GM18499 (cell line): Measurements from ENCODE around the gene NBPF3.

ENCODE experiments used
- ATAC-seq: cut with Tn5 transposase; IDR thresholded peaks from one replicate; pipeline ENCODE4 v1.9.1; 2021; ENCODE audit warnings: moderate number of reproducible peaks; ENCODE audit not compliant: insufficient read depth, unreplicated experiment

Gene NBPF3

DNA sequence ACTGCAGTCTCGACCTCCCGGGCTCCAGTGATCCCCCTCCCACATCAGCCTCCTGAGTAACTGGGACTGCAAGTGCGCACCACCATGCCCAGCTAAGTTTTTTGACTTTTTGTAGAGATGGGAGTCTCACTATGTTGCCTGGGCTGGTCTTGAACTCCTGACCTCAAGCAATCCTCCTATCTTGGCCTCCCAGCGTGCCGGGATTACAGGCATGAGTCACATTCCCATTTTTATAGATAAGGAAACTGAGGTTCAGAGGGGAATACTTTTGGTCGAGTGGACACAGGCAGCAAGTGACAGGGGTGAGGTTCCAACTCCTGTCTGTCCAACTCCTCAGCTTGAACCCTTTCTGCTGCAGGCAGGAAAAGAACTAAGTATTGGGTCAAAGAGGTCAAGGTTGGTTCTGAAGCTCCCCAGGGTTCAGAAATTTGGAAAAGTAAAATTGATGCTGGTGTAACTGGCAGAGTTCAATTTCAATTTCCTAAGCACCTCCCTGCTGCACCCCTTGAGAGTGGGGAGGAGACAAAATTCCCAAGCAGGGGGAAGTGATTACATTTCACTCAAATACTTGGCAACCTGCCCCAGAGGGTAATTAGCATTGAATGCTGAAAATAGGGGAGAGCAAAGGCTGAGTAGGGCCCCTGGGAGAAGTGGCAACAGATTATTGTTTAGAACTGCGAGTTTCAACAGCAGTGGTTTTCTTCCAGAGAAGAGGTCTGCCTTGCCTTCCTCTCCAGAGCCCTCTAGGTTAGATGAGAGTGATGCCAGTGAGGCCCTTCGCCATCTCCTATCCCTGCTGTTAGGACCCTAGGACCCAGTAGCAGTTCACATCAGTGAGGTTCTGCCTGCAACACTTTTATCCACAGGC lies 51.8 kb downstream of the NBPF3 start:
- ATAC-seq: no peak

DNA sequence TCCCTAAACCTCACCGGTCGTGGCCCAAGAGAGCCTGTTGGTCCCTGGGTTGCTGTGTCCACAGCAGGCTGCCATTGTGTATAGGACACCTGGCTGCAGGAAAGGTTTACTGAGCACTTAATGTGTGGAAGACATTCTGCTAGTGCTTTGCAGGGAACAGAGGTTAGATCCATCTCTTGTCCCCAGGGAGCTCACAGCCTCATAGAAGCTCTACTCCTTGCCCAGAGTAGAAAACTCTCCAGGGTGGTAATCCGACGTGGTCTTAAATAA lies 52.4 kb downstream of the NBPF3 start:
- ATAC-seq: no peak

DNA sequence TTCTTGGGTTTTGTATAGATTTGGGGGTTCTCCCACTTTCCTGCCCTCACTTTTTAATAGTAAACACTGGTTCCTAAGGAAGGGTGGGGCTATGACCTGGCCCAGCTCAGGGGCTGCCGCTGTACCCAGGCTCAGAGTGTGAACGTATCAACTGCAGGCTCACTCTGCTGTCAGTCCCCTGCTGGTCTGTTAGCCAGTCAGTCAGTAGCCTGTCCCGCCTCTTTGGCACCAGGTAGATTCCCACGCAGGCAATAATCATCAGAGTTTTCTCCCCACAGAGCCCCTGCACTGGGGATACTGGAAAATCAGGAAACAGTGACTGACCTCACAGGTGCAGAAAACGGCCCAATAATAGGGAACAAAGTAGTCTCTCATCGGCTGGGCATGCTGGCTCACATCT lies 54.3 kb downstream of the NBPF3 start:
- ATAC-seq: no peak

DNA sequence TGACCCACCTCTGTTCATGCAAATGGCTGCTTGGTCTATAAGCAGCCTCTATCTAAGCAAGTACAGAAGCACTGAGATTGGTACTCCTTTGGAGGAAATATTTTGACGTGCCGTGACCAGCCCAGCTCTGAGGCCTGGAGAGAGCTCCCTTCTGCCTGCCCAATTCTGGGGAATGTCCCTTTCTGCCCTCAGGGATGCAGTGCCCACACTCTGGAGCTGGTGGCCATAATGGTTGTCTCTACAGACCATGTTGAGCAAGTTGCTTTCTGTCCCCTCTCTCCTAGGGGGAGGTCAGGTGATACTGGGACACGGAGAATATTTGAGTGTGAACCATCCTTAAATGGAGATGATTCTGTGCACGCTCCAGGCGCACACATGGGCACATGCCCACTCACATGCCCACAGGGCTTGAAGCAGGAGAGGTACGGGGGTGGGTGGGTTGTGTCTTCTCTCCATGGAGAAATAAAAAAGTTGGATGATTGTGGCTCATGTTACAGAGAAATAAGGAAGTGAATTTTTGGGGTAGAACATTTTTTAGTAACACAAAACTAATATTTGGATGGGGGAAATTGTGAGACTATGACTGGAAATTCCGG lies 55.4 kb downstream of the NBPF3 start:
- no peak for ATAC-seq

DNA sequence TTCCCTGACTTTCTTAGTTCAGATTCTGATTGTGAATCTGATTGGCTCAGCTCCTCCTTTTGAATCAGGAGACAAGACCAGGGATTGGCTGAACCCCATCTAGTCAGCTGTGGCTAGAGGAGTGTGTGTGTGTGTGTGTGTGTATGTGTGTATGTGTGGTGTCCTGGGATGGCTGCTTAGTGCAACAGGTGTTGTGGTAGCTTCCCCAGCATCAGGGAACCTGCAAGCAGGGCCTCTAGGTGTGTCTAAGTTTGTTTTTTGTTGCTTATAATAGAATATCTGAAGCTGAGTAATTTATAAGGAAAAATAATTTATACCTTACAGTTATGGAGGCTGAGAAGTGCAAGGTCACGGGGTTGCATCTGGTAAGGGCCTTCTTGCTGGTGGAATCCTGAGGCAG lies 56.1 kb downstream of the NBPF3 start:
- no peak for ATAC-seq

DNA sequence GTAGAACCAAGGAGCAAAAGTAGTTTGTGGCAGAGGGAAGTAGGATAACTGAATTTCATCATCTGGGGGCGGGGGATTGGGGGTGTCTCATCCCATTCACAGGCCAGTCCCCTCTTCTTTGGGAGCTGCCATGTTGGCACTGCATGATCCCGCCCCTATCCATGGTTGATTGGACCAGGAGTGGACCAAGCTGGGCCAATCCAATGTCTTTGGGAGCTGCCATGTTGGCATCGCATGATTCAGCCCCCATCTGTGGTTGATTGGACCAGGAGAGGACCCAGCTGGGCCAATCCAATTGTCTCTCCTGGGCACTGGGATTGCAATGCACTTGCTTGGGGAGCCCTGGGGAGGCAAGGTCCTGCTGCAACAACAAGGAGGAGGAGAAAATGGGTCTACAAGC lies 56.9 kb downstream of the NBPF3 start:
- ATAC-seq: no peak

DNA sequence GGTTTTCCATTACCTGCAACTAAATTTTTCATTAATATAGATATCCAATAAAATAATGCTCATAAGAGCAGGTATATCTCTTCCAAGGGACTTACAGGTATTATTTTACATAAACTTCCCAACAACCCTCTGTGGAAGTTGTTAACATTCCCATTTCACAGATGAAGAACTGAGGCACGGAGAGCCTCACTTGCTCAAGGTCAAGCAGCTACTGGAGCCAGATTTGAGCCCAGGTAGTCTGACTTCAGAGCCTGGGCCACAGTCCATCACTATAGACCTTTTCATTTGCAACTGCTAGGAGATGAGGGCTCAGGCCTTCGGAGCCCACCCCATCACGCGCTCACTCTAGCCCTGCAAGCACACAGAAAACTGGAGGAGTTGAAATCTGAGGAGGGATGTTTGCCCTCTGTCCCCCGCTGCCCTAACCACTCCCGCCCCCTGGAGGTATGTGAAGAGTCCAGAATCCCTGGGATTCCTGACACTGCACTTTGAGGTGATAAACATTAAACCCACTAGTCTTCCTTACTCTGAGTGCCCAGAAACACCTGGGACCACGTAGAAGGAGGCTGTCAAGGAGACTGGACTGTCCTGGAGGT lies 57.6 kb downstream of the NBPF3 start:
- no peak for ATAC-seq

DNA sequence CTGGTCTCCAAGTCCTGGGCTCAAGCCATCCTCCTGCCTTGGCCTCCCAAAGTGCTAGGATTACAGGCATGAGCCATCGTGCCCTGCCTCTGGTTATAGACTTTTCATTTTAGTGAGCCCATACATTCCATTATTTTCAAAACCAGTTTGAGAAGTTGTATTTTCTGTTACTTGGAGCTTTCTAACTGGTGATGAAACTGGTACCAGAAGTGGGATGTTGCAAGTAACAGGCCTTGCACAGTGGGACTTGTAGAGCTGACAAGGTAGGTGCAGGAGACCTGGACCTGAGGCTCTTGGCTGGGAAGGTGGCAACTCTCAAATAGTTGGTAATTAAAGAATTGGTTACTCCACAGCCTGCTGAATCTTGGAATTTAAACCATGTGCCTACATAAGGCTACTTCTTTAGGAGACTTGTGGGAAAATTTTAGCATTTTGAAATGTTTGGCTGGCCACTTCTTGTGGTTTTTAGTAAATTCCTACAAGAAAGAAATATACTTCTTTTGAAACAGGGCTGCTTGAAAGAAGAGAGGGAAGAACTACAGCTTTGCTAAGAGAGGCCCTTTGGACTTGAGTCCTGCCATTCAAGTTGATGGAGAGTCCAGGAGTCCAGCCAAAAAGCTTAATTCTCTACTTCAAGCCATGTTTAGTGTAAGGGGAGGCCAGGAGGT lies 59.5 kb downstream of the NBPF3 start:
- no peak for ATAC-seq

DNA sequence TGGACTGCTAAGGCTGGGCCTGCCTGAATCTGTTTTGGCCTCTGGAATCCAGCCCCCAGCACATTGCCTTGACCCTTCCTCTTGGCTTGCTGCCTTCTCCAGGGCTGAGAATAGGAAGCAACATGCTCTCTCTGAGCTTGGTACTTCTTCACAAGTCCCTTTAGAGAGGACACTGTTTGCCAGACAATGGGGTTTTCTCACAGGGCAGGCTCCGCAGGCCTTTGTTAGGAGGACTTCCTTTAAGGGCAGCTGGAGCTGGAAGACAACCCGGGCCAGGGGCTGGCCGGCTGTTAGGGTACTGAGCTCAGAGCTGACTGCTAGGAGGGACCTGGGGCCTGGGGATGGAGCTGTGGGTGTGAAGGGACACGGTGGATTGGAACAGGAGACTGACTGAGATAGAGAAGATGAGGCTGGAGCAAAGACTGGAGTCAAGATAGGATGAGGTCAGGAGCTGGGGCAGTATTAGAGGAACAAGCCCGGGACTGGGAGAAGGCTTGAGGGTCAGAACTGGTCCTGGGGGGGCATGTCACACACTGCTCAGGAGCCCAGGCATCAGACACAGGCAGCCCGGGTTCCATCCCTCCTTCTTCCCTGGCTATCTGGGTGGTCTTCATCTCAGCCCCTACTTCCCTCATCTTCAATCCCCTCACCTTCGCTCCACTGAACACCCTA lies 63.9 kb downstream of the NBPF3 start:
- no peak for ATAC-seq

DNA sequence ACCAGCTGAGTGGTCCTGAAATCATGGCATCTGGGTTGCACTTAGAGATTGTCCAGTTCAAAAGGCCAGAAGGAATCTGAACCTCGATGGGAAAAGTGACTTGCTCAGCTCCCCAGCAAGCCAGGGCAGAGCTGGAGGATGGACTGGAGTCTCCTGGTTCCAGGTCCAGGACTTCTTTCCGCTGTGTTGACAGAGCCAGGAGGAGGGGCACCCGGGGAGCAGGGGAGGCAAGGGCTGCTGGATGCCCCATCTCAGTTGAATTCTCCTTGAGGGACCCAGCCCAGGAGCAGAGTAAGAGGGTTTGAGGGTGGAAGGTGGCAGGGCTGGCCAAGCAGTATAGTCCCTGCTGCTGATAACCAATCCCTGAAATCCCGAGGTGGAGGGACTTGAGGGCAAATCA lies 66.9 kb downstream of the NBPF3 start:
- no peak for ATAC-seq

DNA sequence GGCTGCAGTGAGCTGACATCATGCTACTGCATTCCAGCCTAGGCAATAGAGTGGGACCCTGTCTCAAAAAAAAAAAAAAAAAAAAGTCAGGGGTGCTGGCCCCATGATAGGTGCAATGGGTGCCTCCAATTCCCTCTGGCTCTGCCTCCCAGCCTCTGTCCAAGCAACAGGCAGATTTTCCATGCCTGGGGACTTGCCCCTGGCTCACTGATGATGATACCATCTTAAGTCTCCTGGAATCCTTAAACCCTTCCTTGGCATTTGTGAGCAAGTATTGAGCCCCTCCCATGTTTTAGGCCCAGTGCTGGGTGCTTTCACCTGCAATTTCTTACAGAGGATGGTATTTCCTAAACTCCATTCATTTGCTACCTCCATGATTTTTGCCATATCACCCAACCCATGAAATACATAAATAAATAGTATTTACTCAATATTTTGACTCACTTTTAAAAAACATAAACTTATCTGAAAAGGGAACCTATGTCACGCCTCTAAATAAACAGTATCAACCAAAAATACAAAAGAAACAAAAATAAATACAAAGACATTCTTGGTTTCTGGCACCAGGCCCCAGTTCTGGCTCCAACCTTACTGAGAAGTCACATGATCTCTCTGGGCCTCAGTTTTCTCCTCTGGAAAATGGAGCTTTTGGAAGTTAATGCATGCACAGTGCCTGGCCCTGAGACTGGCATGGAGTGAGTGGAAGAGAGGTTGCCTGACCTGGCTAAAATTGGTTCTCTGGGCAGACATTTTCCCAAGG lies 67.8 kb downstream of the NBPF3 start:
- ATAC-seq: no peak

DNA sequence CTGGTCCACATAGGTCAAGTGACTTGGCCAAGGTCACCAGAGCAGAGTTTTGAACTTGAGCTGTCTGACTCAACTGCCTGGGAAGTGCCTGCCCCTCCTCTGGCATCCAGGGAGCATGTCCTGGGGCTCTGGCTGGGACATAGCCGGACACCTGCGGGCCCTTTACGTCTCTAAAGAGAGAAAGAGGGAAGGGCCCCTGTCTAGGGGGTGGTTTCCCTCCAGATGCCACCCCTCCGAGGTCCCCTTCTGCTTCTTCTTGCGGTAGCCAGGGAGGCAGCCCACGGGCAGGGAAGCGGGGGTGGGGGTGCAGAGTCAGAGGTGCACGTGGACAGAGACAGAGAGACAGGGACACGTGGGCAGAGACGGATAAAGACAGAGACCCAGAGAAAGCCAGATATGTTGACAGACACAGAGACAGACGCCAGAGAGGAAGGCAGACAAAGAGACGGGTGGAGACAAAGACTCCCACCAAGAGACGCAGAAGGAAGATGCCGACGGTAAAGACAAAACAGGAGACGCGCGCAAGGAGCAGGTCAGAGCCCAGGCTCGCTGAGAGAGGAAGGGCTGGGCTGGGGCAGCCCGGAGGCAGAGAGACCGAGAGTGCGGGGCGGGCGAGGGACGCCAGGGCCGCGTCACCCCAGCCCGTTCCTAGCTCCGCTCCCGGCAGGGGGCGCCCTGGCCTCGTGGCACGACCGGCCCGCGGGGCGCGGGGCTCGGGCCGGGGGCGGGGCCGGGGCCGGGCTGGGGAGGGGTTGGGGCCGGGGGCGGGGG lies 68.8 kb downstream of the NBPF3 start:
- no peak for ATAC-seq

DNA sequence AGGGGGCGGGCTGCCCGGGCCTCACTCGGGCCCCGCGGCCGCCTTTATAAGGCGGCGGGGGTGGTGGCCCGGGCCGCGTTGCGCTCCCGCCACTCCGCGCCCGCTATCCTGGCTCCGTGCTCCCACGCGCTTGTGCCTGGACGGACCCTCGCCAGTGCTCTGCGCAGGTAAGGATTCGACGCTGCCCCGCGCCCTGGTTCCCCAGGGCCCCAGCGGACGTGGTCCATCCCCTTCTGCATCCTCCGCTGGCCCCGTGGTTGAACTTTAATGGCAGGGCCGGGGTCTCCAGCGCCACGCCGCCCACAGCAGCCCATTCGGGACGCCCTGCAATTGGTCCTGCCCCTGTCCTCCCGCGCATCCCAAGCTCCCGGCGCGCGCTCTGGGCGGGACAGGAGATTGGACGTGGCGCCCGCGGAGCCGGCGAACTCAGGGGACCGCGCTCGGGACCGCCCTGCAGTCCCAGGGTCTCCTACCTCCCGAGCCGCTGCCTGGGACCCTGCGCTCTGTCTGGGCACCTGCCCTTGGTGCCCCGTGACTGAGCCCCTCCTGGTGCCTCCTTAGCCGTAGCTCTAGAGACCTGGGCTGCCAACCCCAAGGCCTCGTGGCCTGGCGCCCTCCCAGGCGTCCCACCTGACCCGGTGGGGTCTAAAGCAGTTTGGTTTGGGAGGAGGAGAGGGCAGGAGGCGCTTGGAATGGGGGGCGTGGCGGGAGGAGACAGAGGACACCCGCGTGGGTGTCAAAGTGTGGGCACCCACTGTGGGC lies 69.6 kb downstream of the NBPF3 start, which contains the start of gene ALPL:
Gene ALPL (plus strand): TSS at position 73 of the 762 bp plus-strand sequence. CDS start 44,659 bp downstream, outside the sequence.
- ATAC-seq: no peak

DNA sequence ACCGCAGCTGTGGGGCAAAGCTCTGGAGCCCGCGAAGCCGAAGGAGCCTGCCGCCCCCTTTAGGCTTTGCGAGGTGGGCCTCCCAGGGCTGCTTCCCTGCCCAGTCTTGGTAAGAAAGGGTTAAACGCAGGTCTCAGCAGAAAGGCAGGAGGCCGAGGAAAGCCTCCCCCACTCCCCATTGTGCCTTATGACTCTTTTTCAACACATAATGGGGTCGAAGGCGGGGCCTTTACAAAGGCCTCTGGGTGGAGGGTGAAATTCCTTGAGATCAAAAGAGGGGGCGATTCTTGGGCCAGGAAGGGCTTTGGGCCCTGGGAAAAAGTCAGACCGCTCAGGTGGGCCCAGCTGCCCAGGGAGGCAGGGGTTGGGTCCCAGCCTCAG lies 70.2 kb downstream of the NBPF3 start:
- ATAC-seq: no peak

DNA sequence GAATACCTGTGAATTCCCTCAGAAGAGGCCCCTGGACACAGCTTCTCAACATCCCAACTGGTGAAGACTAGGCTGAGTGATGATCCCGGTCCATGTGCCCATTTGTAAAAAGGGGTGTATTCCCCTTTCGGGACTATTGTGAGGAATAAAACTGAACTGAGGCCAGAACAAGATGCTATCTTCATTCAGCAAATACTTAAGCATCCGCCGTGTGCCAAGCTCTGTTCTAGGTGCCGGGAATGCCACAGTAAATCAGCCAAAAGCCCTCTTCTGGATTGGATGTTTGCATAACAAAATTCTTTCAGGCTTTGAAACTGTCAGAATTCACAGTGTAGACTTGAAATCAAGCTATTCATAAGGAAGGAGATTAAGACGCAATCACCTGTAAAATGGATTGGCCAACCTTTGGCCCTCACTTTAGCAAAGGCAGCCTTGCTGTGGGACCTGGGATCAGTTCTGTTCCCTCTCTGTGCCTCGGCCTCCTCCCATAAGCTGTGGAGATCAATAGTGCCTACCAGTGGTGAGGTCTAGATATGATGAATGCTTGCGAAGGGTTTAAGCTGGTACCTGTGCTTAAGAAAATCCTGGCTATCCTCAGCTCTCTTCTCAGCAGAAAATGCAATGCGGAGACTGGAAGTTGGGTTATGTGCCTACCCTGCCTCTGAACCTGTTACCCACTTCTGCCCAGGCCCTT lies 71.1 kb downstream of the NBPF3 start:
- ATAC-seq: no peak

DNA sequence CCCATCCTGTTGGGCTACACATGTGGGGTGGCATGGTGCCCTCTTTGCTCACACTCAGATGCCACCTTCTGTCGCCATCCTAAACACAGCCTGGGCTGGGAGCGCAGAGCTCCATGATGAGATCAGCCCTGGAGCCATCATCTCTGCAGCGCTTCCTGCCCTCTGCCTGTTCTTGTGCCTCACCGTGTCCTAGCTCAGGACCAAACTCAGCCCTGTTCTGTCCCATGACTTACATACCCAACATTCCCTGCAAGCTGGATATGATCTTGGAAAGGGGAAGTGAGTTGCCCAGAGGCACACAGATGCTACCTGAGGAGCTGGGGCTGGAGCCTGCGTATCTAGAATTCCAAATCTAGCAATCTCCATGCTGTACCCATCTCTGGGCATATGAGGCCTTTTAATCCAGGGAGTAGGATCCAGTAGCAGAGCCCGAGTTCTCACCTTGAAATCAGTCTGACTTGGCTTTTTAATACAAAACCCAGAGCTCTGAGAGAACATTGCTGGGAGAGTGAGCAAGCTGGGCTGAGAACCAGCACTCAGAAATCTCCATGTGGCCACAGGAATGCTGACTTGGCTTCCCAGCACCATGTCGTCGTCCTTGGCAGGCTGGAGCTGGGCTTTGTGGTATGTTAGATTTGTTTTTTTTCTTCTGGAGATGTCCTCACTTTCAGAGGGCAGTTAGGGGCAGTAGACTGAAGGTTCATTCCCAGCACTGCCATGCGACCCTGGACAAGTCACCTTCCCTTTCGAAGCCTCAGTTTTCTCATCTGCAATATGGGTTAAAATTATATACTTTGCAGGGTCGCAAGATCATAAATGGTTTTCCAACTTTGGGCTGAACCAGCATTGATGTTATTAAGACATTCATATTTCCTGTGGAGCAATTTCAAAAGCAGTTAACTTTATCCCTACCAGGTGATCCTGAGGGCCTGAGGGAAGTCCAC lies 71.9 kb downstream of the NBPF3 start:
- no peak for ATAC-seq

DNA sequence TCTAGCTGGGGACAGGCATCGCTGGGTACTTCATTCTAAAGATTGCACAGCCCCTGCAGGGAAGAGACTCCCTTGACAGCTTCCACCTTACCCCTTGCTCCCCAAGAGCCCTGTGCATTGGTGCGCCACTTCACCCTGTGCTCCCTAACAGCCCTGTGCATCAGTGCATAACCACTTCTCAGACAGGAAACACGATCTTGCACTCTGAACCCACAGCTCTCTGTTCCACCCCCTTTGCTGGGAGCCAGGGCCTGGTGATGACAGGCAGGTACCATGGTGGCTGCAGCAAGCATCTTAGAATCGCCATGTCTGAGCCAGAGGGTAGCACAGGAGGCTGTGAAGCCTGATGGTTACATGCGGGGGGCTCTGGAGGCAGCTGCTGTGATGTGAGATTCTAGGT lies 74.3 kb downstream of the NBPF3 start:
- ATAC-seq: no peak
